HG02588 (cell line): ENCODE results near the gene NFE2.
A peak's percentile ranks its signal among the peaks of the same experiment; 100 is the strongest.
"Not testable (repeated sequence)": the region's sequence is repeated elsewhere in the genome, so short reads cannot be mapped to it uniquely, and the experiment has no call there.

ENCODE experiments used
- ATAC-seq: cut with Tn5 transposase; IDR thresholded peaks from one replicate; pipeline ENCODE4 v1.9.1; 2021; ENCODE audit warnings: mild to moderate bottlenecking, moderate library complexity; ENCODE audit not compliant: unreplicated experiment

Gene NFE2

DNA sequence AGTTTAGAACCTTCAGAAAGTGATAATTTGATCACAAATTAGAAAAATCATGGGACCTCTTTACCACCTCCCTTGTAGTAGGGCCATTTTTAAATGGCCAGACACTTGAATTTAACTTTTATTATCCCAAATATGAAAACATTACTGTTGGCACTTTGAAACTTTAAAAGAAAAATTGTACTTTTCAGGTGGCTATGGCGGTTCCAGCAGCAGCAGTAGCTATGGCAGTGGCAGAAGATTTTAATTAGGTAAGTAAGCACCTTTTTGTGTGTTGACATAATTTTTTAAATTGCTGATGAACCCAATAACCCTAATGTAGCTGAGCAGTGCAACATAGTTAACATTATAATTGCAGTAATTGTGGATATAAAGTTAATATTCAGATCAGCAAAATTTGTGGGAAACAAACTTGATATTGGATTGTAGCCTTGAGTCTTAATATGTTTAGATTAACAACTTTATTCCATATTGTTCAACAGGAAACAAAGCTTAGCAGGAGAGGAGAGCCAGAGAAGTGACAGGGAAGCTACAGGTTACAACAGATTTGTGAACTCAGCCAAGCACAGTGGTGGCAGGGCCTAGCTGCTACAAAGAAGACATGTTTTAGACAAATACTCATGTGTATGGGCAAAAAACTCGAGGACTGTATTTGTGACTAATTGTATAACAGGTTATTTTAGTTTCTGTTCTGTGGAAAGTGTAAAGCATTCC, 16.6 kb downstream of the NFE2 start:
- ATAC-seq, result not testable (repeated sequence)

- ATAC-seq, result no peak
Measured at GRCh38 chr12:54282949-54283593, 17.7 kb downstream of the NFE2 start.

GRCh38 chr12:54281694-54282093, 19.1 kb downstream of the NFE2 start:
- ATAC-seq, result not testable (repeated sequence)

- ATAC-seq, result not testable (repeated sequence)
Measured at GRCh38 chr12:54281261-54281638, 19.6 kb downstream of the NFE2 start.

- peak; percentile 81 for ATAC-seq
Measured at GRCh38 chr12:54280468-54281260, 20.2 kb downstream of the NFE2 start, which contains the start of gene HNRNPA1. HNRNPA1 (plus strand) TSS chr12:54280726; CDS start chr12:54280808, 82 bp downstream.

- peak; percentile 65 for ATAC-seq
Measured at GRCh38 chr12:54279632-54280467, 21.0 kb downstream of the NFE2 start, which contains the start of gene CBX5. CBX5 (minus strand) TSS chr12:54280122; CDS start chr12:54257650, 22,472 bp downstream.

GRCh38 chr12:54279227-54279631, 21.6 kb downstream of the NFE2 start:
- ATAC-seq, result no peak

DNA sequence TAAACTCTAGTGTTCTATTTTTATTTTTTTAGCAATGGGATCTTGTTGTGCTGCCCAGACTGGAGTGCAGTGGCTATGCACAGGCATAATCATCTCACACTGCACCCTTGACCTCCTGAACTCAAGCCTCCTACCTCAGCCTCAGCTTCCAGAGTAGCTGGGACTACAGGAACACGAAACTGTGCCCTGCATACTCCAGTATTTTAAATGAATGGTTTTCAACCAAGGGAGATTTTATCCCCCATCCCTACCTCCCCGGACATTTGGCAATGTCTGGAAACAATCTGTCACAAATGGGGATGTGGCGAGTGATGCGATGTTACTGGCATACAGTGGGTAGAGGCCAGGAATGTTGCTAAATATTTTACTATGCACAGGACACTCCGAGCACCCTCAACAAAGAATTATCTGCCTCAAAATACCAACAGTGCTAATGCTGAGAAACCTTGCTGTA, 23.0 kb downstream of the NFE2 start:
- ATAC-seq, result no peak

GRCh38 chr12:54276368-54276767, 24.4 kb downstream of the NFE2 start:
- ATAC-seq, result no peak

DNA sequence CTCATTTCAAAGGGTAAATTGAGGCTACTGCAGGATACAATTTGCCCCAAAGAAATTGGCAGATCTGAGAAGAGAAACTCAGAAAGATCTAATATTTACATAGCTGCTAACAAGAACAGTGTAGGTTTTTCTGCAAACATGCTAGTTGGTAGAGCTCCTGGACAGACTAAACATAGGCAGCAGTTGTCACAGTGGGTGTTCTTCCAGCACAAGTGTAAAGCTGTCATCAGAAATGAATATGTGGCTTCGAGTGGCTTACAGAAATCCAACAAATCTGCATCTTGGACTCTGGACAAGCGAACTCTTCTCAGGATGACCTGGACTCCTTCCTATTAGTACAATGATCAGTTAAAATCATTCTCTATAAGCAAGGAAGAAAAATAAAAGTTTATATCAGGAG, 26.8 kb downstream of the NFE2 start:
- ATAC-seq, result no peak

GRCh38 chr12:54272214-54272613, 28.6 kb downstream of the NFE2 start:
- ATAC-seq, result no peak

- ATAC-seq, result no peak
Measured at GRCh38 chr12:54270345-54270744, 30.5 kb downstream of the NFE2 start.

DNA sequence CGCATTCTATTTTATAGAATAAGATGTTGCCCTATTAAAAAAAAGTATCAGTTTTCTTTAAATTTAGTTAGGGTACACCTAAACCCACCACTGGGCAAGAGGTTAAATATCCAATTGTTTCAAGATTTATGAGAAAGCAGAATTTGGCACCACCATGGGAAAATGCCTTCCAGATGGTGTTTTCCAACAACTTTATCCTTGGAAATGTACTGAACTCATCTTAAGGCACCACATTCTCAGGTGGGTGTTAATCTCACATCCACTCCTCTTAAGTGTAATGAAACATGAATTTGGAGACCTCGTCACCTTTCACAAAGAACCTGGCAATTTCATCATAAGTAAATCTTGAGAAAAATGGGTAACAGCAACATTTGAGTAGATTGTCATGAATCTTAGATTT, 34.0 kb downstream of the NFE2 start:
- no peak for ATAC-seq

- ATAC-seq, result no peak
Measured at GRCh38 chr12:54265364-54265812, 35.4 kb downstream of the NFE2 start.

DNA sequence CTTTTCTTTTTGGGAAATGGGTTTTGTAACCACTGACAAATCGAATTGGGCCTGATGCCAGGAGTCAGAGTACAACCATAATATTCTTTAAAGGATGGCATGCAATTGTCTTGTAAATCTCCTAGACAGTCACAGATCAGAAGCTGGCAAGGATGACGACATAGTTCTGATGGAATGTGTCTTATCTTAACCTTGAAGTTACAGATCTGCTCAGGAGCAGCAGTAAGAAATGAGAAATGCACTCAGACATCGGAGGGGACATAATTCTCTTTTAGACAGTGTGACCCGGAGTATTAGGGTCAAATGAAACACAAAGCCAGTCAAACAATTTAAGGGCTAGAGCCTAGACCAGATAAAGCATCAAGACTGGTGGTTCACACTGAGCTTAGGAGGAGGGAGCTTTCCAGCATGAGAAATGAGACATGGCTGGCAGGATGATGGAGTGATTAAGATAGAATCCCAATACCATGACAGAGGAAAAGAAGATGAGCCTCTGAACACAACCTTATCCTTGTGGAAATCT, 38.4 kb downstream of the NFE2 start:
- ATAC-seq, result no peak

GRCh38 chr12:54261815-54262402, 38.9 kb downstream of the NFE2 start:
- ATAC-seq, result no peak

GRCh38 chr12:54259194-54260011, 41.4 kb downstream of the NFE2 start:
- ATAC-seq, result peak; percentile 69

DNA sequence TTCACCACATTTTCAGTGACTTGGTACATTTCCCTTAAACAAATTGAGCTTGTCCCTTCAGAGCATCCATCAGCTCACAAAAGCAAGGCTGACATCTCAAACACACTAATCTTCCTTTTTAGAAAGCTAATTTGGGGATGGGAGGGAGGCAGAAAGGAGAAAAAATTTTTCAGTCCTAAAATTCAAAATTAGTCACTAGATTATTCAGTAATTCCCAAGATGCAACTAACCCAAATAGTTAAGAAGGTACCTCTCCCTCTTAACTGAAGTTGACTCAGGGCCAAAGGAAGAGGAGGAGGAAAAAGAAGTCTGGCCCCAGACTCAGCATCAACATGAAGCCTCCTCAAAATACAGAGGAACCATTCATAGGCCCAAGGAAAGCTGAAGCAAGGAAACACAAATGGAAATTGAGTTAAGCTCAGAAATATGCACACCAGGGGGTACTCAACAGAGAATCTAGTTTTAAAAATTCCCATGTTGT, 42.6 kb downstream of the NFE2 start:
- ATAC-seq, result no peak

- ATAC-seq, result no peak
Measured at GRCh38 chr12:54257332-54257731, 43.5 kb downstream of the NFE2 start.
